Fibroblast of villous mesenchyme (primary cell): ENCODE results near the gene SPARC. TPM values are rescaled to one million over a fixed set of nuclear protein-coding genes. Genes with fewer than 3 reads are reported as not detected.
"Not testable (repeated sequence)": the region's sequence is repeated elsewhere in the genome, so short reads cannot be mapped to it uniquely, and the experiment has no call there.

Experiments
- DNase-seq: peaks from one replicate; pipeline ENCODE4 v3.0.0-alpha.2; 2010; ENCODE audit warnings: low read depth
- H3K4me3 ChIP-seq: 2 replicates; pipeline ENCODE4 v1.5.1; 2011; ENCODE audit warnings: low read depth, mild to moderate bottlenecking, low read length
- CTCF ChIP-seq: IDR thresholded peaks from 2 replicates; pipeline ENCODE4 v1.5.1; 2012; ENCODE audit warnings: low read depth, mild to moderate bottlenecking, low read length; ENCODE audit not compliant: insufficient read depth
- total RNA-seq: library from RNA; depleted of rRNA; stranded (reverse); fragments of >200 nt; gene quantifications from 2 replicates; pipeline ENCODE4 v1.2.3, GENCODE V29; 2012

SPARC gene
- total RNA-seq, result 1,969 and 2,230 TPM in 2 replicates

GRCh38 chr5:151686674-151687407 is at the start of gene SPARC:
Gene SPARC (minus strand): TSS chr5:151686915. CDS start chr5:151676188, 10,727 bp downstream.
- peak; percentile 98 for DNase-seq
- no peak for TF ChIP-seq CTCF
- H3K4me3 ChIP-seq, result peak within 1 kb of the TSS; percentile 84

- TF ChIP-seq CTCF, result no peak
- H3K4me3 ChIP-seq, result no peak overlapping the region
- DNase-seq, result no peak
Measured at GRCh38 chr5:151735646-151736045, 48.9 kb upstream of the SPARC start.

GRCh38 chr5:151734064-151734408 is 47.3 kb upstream of the SPARC start:
- DNase-seq, result peak; percentile 44
- no peak for TF ChIP-seq CTCF
- H3K4me3 ChIP-seq, result no peak overlapping the region

GRCh38 chr5:151733358-151734063 is 46.8 kb upstream of the SPARC start:
- DNase-seq, result peak; percentile 52
- H3K4me3 ChIP-seq, result no peak overlapping the region
- TF ChIP-seq CTCF, result no peak

- no peak overlapping the region for H3K4me3 ChIP-seq
- DNase-seq, result no peak
- no peak for TF ChIP-seq CTCF
Measured at GRCh38 chr5:151730381-151730780, 43.7 kb upstream of the SPARC start.

GRCh38 chr5:151729597-151729996 is 42.9 kb upstream of the SPARC start:
- not testable (repeated sequence) for H3K4me3 ChIP-seq, DNase-seq

GRCh38 chr5:151724360-151724759 is 37.6 kb upstream of the SPARC start:
- no peak for DNase-seq
- TF ChIP-seq CTCF, result no peak

More at GRCh38 chr5:151724360-151724759, 37.6 kb upstream of the SPARC start:
- H3K4me3 ChIP-seq, result no peak overlapping the region
